Measurements from ENCODE around the gene ERC2. TPM values are rescaled to one million over a fixed set of nuclear protein-coding genes. Genes with fewer than 3 reads are reported as not detected.

ERC2 gene
- total RNA-seq, 1 donor from 2014 or later, result 0.65 TPM

GRCh38 chr3:55880357-55880756 is 587.9 kb downstream of the ERC2 start:
- Mint-ChIP-seq H3K36me3 (ENCODE audit: low read depth) (no peaks in the 10 kb centered on the region), H3K27ac (ENCODE audit: unreplicated experiment) (peak overlapping the region; percentile 17), H3K9me3 (ENCODE audit: low read depth) (no peaks in the 10 kb centered on the region), H3K4me3 (ENCODE audit: unreplicated experiment) (no peak overlapping the region), H3K27me3 (ENCODE audit: low read depth) (no peaks in the 10 kb centered on the region), H3K4me1 (ENCODE audit: low read depth) (peaks cover 20% of the 10 kb centered on the region)
- no peak for TF ChIP-seq CTCF (IDR thresholded peaks at IDR 0.05)
- no peak for DNase-seq (ENCODE audit: low spot score)

GRCh38 chr3:55879901-55880331 is 588.4 kb downstream of the ERC2 start:
- H3K36me3 Mint-ChIP-seq (ENCODE audit: low read depth), result no peaks in the 10 kb centered on the region
- peaks cover 20% of the 10 kb centered on the region for H3K4me1 Mint-ChIP-seq (ENCODE audit: low read depth)
- H3K9me3 Mint-ChIP-seq (ENCODE audit: low read depth), result no peaks in the 10 kb centered on the region
- no peak for DNase-seq (ENCODE audit: low spot score)
- H3K4me3 Mint-ChIP-seq (ENCODE audit: unreplicated experiment), result no peak overlapping the region
- H3K27me3 Mint-ChIP-seq (ENCODE audit: low read depth), result no peaks in the 10 kb centered on the region
- peak overlapping the region; percentile 63 for H3K27ac Mint-ChIP-seq (ENCODE audit: unreplicated experiment)
- peak; percentile 14 for TF ChIP-seq CTCF (IDR thresholded peaks at IDR 0.05)

- H3K27ac Mint-ChIP-seq (ENCODE audit: unreplicated experiment), result no peak overlapping the region
- no peak for DNase-seq (ENCODE audit: low spot score)
- no peaks in the 10 kb centered on the region for H3K36me3 Mint-ChIP-seq (ENCODE audit: low read depth)
- no peak overlapping the region for H3K4me3 Mint-ChIP-seq (ENCODE audit: unreplicated experiment)
- TF ChIP-seq CTCF (IDR thresholded peaks at IDR 0.05), result peak; percentile 42
- H3K4me1 Mint-ChIP-seq (ENCODE audit: low read depth), result peaks cover 20% of the 10 kb centered on the region
- H3K9me3 Mint-ChIP-seq (ENCODE audit: low read depth), result no peaks in the 10 kb centered on the region
- no peaks in the 10 kb centered on the region for H3K27me3 Mint-ChIP-seq (ENCODE audit: low read depth)
Observed at GRCh38 chr3:55877703-55878102, 590.6 kb downstream of the ERC2 start.

DNA sequence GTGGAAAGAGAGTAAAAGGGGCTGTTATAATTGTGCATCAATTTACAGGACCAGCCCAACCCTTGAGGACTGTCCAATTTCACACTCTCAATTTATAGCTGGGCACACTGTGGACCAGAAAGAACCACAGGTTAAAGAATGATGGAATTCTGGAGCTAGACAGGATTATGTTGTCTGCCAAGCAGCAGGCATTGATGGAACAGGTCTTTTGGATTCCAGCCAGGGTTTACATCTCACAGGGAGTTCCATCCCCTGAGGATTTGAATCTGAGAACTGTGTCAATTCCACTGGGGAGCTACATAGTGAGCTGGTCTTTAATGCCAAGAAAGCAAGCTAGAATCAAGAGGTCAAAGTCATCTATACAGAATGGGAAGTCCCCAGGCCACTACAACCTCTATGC is 591.7 kb downstream of the ERC2 start:
- Mint-ChIP-seq H3K27me3 (ENCODE audit: low read depth) (no peaks in the 10 kb centered on the region), H3K27ac (ENCODE audit: unreplicated experiment) (no peak overlapping the region), H3K4me1 (ENCODE audit: low read depth) (peaks cover 20% of the 10 kb centered on the region), H3K36me3 (ENCODE audit: low read depth) (no peaks in the 10 kb centered on the region), H3K9me3 (ENCODE audit: low read depth) (no peaks in the 10 kb centered on the region), H3K4me3 (ENCODE audit: unreplicated experiment) (no peak overlapping the region)
- no peak for TF ChIP-seq CTCF (IDR thresholded peaks at IDR 0.05)
- DNase-seq (ENCODE audit: low spot score), result no peak

DNA sequence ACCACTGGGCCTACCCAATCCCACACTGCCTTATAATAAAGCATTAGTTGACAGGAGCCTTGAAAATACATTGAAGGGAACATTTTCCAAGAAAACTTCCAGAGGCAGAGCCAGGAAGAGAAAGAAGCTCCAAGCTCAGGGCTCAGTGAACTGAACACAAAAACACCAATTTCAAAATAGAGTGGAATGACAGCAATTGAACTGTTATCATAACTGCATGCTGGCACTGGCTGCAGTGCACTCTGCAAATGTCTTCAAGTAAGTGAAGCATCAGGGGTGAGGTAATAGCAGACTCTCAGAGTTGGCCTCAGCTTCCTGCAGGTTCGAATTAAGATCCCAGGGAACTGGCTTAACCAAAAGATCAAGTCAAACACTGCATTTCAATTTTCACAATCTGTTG is 593.2 kb downstream of the ERC2 start:
- Mint-ChIP-seq H3K9me3 (ENCODE audit: low read depth) (no peaks in the 10 kb centered on the region), H3K27me3 (ENCODE audit: low read depth) (no peaks in the 10 kb centered on the region), H3K4me1 (ENCODE audit: low read depth) (peaks cover 16% of the 10 kb centered on the region), H3K36me3 (ENCODE audit: low read depth) (no peaks in the 10 kb centered on the region), H3K4me3 (ENCODE audit: unreplicated experiment) (no peak overlapping the region), H3K27ac (ENCODE audit: unreplicated experiment) (no peak overlapping the region)
- DNase-seq (ENCODE audit: low spot score), result no peak
- no peak for TF ChIP-seq CTCF (IDR thresholded peaks at IDR 0.05)

Measured in chondrocyte (in vitro differentiated cells).